Loucy (cell line): ENCODE results near the gene MAN1C1.

Experiments
- H2AFZ ChIP-seq: fragments of 200-600 bp; sonication (generic); 2 replicates; pipeline ENCODE4 v1.6.0; 2016; ENCODE audit warnings: antibody characterized with exemption, mild to moderate bottlenecking, low read length, moderate library complexity
- H3F3A ChIP-seq: fragments of 200-600 bp; 2 replicates; pipeline ENCODE4 v1.6.0; 2016; ENCODE audit warnings: antibody characterized with exemption, low read depth, mild to moderate bottlenecking
- H3K27me3 ChIP-seq: fragments of 200-600 bp; sonication (generic); 2 replicates; pipeline ENCODE4 v1.6.1; 2014; ENCODE audit warnings: low read length, mild to moderate bottlenecking; ENCODE audit not compliant: insufficient read depth, poor library complexity, severe bottlenecking
- H3K36me3 ChIP-seq: fragments of 200-600 bp; sonication (generic); 2 replicates; pipeline ENCODE4 v1.6.1; 2016; ENCODE audit warnings: low read length; ENCODE audit not compliant: insufficient read depth
- H3K4me1 ChIP-seq: fragments of 200-600 bp; sonication (generic); 2 replicates; pipeline ENCODE4 v1.5.1; 2014; ENCODE audit warnings: low read length, mild to moderate bottlenecking; ENCODE audit not compliant: insufficient read depth, poor library complexity, severe bottlenecking
- H3K4me2 ChIP-seq: fragments of 200-600 bp; sonication (generic); 2 replicates; pipeline ENCODE4 v1.6.0; 2014; ENCODE audit warnings: antibody characterized with exemption, low read length, low read depth, mild to moderate bottlenecking; ENCODE audit not compliant: poor library complexity, severe bottlenecking
- H3K4me3 ChIP-seq: fragments of 200-600 bp; sonication (generic); 2 replicates; pipeline ENCODE4 v1.5.1; 2014; ENCODE audit warnings: low read length, mild to moderate bottlenecking, mixed read lengths; ENCODE audit not compliant: poor library complexity, severe bottlenecking
- H3K79me2 ChIP-seq: fragments of 200-600 bp; sonication (generic); 2 replicates; pipeline ENCODE4 v1.6.1; 2014; ENCODE audit warnings: low read length; ENCODE audit not compliant: insufficient read depth
- H3K9ac ChIP-seq: fragments of 200-600 bp; sonication (generic); 2 replicates; pipeline ENCODE4 v1.6.0; 2014; ENCODE audit warnings: mild to moderate bottlenecking, low read depth, low read length, moderate library complexity; ENCODE audit not compliant: poor library complexity, severe bottlenecking
- H3K9me2 ChIP-seq: fragments of 200-600 bp; sonication (generic); replicated peaks from 2 replicates; pipeline ENCODE4 v1.6.1; 2016; ENCODE audit warnings: low read depth, low read length, mixed read lengths
- H3K9me3 ChIP-seq: fragments of 200-600 bp; sonication (generic); 2 replicates; pipeline ENCODE4 v1.6.1; 2014; ENCODE audit warnings: mild to moderate bottlenecking, antibody characterized with exemption, low read length, low read depth; ENCODE audit not compliant: insufficient read depth
- H4K20me1 ChIP-seq: fragments of 200-600 bp; sonication (generic); 2 replicates; pipeline ENCODE4 v1.6.0; 2014; ENCODE audit warnings: antibody characterized with exemption, low read length, mild to moderate bottlenecking; ENCODE audit not compliant: insufficient read depth, poor library complexity, severe bottlenecking
- CTCF ChIP-seq: fragments of 200-600 bp; sonication (generic); conservative IDR thresholded peaks from 2 replicates; pipeline ENCODE4 v1.5.1; 2014; ENCODE audit warnings: mild to moderate bottlenecking, antibody characterized with exemption, low read length
- EZH2phosphoT487 ChIP-seq: fragments of 200-600 bp; IDR thresholded peaks from 2 replicates; pipeline ENCODE4 v1.6.1; 2018; ENCODE audit warnings: antibody characterized with exemption, mild to moderate bottlenecking, moderate library complexity, borderline replicate concordance

MAN1C1 gene

DNA sequence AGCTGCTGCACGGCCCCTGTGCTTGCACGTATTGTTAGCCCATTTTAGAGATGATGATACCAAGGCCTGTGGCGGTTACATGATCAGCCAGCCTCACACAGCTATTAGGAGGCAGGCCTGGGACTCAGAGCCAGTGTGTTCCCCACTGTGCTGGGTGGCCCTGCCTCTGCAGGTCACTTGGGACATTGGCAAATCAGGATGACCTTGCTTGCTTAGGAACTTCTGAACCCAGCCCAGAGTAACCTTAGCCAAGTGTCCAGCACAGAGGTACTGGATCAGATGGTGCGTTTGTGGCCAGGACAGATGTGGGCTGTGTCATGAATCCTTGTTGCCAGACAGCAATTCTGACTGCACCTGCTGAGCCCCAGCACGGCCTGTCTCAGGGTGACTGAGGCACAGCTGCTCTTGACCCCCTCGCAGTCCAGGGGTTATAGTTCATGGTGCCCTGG is 45.0 kb upstream of the MAN1C1 start:
- Histone ChIP-seq H3F3A (no peaks in the 10 kb centered on the region), H3K36me3 (no peaks in the 10 kb centered on the region), H3K9ac (no peak overlapping the region), H3K4me1 (no peaks in the 10 kb centered on the region), H3K4me2 (no peak overlapping the region), H3K4me3 (no peak overlapping the region), H3K27me3 (no peaks in the 10 kb centered on the region), H4K20me1 (no peaks in the 10 kb centered on the region), H3K79me2 (no peaks in the 10 kb centered on the region), H2AFZ (no peak overlapping the region), H3K9me3 (no peaks in the 10 kb centered on the region), H3K9me2 (no peaks in the 10 kb centered on the region)
- TF ChIP-seq CTCF (no peak), EZH2phosphoT487 (no peak)

DNA sequence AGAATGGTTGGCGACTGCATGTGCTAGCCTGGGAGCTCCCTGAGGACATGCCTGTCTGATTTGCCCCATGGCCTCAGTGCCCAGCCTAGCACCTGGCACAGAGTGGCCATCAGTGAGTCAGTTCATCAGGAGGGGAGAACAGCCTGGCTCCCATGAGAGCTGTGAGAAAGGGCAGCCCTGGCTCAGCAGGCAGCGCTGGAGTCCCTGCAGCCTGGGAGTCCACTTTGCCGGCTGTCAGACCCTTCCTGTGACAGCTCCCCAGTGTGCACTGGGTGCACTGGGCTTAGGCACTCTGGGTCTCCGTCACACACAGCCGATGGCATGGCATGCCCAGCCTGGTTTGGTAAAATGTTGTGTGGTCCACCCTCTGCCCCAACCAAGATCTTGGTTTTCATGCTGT is 44.5 kb upstream of the MAN1C1 start:
- no peak overlapping the region for H3K9ac ChIP-seq
- no peaks in the 10 kb centered on the region for H4K20me1 ChIP-seq
- H3K4me2 ChIP-seq = no peak overlapping the region
- H3K4me3 ChIP-seq = no peak overlapping the region
- H3K79me2 ChIP-seq = no peaks in the 10 kb centered on the region
- no peaks in the 10 kb centered on the region for H3F3A ChIP-seq
- TF ChIP-seq CTCF (no peak), EZH2phosphoT487 (no peak)
- H3K4me1 ChIP-seq = no peaks in the 10 kb centered on the region
- H3K27me3 ChIP-seq = no peaks in the 10 kb centered on the region
- no peak overlapping the region for H2AFZ ChIP-seq
- no peaks in the 10 kb centered on the region for H3K9me2 ChIP-seq
- H3K36me3 ChIP-seq = no peaks in the 10 kb centered on the region
- H3K9me3 ChIP-seq = no peaks in the 10 kb centered on the region

DNA sequence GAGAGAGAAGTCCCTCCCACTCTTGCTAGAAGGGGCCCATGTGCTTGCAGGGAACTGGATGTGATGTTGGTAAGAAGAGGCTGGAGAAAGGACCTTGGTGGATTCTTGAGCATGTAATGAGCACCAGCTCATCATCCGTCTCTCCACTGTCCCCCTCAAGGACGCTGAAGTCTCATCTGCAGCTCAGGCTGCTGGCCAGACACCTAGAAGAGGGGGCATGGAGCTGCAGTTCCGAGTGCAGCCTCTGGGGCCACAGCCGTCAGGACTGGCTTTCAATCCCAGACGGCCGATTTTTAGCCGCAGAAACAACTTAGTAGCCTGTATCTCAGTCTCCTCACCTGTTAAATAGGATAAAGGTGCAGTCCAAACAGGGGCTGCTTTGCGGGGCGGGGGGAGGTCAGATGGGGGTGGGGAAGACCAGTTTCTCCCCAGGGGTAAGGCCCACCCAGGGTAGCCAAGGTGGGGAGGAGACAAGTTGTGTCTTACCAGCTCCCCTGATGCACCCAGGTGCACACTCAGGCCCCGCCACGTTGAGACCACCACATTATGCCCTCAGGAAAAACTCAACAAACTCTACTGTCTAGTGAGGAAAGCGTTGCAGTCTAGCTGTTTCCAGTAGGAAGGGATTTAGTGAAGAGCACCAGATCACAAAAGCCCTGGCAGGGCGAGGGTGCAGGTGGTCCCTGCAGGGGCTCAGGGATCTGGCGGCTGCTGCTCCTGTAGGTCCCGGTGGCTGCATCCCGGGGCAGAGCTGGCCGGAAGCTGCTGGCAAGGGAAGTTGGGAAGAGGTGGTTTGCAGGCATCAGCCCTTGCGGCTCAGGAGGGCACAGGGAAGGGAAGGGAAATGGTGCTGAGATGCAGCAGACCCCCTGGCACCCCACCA is 43.6 kb upstream of the MAN1C1 start:
- no peaks in the 10 kb centered on the region for H3K9me3 ChIP-seq
- H3K4me1 ChIP-seq = no peaks in the 10 kb centered on the region
- H3K27me3 ChIP-seq = no peaks in the 10 kb centered on the region
- no peaks in the 10 kb centered on the region for H3K79me2 ChIP-seq
- H4K20me1 ChIP-seq = no peaks in the 10 kb centered on the region
- H2AFZ ChIP-seq = no peak overlapping the region
- H3K4me3 ChIP-seq = no peak overlapping the region
- H3K36me3 ChIP-seq = no peaks in the 10 kb centered on the region
- no peaks in the 10 kb centered on the region for H3K9me2 ChIP-seq
- no peaks in the 10 kb centered on the region for H3F3A ChIP-seq
- H3K9ac ChIP-seq = no peak overlapping the region
- no peak overlapping the region for H3K4me2 ChIP-seq
- TF ChIP-seq EZH2phosphoT487 (no peak), CTCF (peak; percentile 65)
